GM15510 (cell line): Measurements from ENCODE around the gene ANKRD28.
A peak's percentile ranks its signal among the peaks of the same experiment; 100 is the strongest.

ENCODE experiments used
- POLR2A ChIP-seq: IDR thresholded peaks from 3 replicates; pipeline ENCODE4 v1.6.1; 2011; ENCODE audit warnings: borderline replicate concordance; ENCODE audit not compliant: insufficient read length; ENCODE audit errors: extremely low read depth

The ANKRD28 gene

DNA sequence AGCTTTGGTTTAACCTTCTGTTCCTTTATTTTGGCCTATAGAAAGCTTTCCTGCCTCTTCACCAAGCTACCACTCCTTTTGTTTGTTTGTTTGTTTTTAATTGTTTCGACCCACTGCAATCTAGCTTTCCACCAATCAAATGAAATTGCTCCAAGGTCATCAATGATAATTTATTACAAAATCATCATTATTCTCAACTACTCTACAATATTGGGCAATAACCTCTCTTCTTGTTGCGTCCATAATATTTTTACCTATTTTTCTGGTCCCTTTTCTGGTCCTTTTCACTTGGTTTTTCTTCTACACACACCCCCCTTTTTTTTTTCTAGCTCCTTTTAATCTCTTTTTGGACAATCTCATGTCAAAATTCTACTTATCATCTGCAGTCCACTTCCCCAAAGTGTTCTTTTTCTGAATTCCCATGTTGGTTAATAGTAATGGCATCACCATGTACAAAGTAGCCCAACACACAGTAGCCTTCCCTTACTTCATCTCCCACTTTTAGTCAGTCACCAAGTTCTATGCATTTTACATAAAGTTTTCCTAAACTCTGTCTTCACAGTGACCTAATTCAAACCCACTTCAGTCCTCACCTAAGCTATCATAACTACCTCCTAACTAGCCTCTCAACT is 11.0 kb upstream of the ANKRD28 start:
- no peak for TF ChIP-seq POLR2A

DNA sequence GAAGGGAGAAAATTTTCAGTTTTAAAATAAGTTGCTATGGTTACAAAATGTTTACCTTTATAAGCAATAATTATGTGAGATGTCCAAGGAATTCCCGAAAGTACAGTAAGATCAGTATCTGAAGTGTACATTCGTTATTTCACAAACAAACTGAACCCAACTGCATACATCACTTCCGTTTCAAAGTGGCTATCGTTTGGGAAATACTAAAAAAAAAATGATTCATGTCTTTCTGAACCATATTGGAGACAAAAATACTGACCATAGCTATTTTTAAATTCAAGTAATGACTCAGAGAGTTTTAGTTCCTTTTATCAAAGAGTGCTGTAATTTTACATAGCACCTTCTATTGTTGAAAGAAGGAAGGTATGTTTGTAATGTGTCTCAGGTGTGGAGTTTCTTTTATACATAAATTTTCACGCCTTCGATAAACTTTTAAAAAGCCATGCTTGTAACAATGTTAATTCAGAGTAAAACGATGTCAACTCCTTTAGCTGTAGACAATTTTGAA is 8.0 kb upstream of the ANKRD28 start:
- TF ChIP-seq POLR2A = no peak

DNA sequence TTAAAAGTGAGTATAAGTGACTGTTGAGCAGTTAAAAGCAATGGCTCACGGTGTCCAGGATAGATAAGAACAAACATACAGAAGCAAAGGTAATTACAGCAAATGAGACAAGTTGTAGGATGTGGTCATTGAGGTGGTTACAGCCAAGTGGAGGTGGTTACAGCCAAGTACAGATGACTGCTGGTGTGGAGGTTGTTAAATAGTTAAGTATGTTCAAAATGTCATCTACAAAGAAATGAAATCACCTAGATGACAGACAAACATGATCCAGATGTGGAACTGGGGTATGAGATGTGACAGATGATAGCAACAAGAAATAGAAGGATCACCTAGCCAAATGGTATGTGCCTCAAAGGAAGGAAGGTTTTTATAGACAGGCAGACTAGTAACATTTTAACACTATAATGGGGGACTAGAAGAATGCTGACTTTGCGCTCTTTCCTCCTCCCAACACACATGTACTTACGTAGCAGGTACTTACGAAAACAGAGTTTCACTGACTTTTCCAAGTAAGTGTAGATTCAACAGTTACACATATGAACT is 6.8 kb upstream of the ANKRD28 start:
- no peak for TF ChIP-seq POLR2A

DNA sequence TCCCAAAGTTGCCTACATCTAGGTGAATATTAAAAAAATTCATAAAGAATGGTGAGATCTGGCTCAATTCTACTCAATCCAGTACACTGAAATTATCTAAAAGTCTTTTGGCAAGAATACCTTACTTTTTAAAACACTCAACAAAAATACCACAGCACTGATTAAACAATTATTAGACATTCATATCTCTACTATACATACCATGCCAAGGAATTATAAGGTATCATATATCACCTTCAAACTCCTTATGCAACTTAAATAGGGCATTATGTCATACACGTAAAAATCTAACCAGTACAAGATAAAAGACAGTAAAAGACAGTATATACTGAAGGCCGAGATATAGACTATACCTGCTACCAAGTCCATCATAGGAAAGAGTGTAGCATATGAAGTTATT is 6.1 kb upstream of the ANKRD28 start:
- no peak for TF ChIP-seq POLR2A

DNA sequence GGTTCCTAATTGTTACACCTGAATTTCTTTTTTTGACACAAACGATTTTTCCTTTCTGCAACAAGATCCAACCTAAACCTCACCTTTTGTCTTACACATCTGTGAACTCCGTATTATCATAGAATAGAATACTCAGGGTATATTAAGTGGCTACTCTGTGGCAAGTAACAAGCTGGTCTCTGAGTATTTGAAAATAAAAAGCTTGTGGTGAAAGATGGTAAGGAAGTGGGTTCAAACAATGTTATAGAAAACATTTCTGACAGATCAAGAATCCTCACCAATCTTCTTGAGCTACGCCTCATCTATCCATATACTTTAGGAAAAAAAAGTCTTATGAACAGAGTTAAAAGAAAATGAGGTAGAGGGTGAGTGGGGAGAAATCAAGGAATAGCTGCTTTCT is 3.5 kb upstream of the ANKRD28 start:
- TF ChIP-seq POLR2A = no peak

DNA sequence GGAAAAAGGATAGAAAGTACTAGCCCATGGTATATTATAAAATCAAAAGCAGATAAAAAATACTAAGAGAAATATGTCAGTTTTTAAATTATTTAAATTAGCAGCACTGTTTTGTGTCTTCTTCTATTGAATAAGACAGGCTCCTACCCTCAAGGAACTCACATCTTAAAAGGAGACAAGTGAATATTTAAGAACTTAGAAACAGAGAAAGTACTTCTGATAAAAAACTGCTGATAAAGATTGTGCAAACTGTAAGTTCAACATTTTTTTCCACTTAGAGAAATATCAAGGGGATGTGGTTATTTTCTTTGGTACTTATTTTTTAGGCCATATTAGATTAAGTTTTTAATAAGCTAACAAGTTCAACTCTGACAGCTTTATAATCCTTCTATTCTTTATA is 3.0 kb upstream of the ANKRD28 start:
- no peak for TF ChIP-seq POLR2A

DNA sequence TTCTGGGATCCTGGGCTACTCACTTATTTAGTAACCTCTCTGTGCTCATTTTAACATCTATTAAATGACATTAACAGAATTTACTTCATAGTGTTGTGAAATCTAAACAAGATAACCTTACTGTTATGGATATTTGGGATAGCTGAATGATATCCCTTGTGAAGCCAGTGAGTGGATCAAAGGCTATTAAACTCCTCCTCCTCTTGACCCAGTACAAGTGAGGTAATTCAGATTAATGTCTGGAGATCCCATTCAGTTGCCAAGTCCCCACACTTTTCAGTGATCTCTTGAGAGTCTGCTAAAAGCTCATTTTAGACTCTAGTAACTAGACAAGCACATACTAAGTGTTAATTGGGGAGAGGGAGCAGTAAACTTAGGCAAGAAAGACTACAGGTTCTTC is 2.5 kb upstream of the ANKRD28 start:
- no peak for TF ChIP-seq POLR2A

DNA sequence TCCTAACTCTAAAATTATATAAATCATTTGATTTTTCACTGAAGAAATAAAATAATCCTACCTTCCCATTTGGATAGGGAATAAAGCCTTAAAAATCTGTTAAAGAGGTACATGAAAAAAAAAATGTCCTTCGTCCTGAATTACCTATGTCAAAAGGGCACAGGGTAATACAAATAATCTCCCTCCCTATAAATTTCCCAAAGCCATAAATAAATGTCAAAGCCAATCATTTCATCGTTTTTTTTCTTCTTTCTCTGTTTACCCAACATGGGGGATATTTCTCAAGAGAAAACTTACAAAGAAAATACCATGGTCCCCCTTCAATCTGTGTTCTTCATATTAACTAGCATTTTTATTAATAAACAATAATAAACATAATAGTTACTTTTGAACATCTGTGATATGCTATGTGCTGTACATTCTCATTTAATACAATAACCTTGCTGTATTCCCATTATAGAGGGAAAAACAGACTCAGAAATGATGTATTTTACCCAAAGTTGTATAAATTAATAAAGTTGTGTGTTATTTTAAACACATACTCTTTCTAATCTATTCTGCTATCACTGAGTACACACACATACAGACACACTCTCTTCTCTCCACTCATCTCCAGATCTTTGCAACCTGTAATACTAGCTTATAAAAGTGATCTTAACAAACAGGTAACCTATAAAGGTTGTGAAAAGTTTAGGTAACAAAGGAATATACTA is 910 bp upstream of the ANKRD28 start:
- TF ChIP-seq POLR2A = no peak

DNA sequence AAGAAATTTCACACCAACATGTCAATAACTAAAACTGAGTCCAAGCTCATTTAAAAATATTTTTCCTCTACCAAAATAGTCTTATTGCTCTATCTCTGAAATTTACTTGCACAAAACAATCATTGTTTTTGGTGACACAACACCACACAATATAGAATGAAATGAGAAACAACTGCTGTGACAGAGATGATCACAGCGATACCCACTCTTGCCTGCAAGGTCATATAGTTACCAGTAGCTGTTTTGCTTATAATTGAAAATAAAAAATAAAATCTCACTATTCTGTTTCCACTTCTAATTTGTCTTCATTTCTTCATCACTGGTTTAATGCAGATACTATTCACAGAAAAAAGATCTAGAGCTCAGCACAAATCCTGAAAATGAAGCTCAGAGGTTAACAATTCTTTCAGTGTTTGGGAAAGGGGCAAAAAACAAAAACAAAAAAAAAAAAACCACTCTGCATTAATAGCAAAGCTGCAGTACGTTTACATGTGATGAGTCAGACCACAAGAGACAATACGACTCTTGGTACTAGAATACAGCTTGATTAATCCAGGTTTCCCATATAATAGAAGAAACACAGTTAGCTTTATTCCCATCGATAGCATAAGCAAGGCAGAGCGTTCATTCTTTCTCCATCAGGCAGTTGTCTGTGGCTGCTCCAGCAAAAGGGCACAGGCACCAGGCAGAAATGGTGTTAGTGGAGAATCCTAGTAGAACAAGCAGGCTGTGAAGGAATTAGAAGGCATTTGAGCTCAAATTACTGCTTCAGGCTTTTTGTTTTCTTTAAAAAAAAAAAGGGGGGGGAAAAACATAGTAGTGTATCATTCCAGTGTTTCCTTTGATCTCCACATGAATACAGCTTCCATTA is 773 bp downstream of the ANKRD28 start:
- TF ChIP-seq POLR2A = no peak

DNA sequence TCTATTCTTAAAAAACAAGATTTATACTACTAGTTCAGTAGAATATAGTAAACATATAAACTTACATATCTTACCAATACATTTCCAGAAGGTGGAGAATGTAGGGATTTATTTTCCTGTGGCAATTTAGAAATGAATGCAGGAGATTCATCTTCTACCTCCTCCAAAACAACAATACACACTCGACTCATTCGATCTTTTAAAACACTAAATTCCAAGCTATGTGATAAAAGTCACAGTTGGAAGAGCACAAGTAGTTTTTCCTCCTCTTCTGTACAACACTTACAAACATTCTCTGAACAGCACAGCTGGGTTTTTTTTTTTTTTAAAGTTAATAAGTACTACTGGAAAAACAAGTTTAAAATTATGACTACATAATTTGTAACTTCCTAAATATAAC is 1.4 kb downstream of the ANKRD28 start:
- TF ChIP-seq POLR2A = no peak

DNA sequence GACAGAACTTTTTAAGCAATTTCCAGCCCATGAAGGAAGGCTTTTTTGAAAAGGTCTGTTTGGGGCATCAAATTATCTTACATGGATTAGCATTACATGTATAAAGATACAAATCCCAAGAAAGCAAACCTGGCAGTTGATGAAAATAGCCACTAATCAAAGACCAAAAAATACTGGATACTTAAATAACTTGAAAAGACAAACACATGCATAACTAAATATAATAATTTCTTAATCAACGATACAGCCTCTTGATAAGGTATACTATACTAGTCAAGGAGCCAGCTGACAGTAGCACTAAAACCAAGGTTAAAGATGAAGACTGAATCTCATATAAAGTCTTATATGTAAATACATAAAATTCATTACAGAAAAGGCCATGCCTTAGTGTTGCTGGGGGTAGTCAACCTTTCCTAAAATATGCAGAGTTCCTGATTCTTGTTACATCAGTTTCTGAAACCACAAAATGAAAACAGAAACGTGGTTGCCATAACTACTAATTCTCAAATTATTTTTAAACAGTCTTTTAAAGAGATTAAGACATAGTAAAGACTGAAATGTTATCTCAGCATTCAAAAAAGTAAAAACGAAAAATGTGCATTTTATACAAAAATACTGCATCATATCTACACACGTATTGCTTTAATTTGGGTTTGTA is 2.0 kb downstream of the ANKRD28 start:
- peak; percentile 4 for TF ChIP-seq POLR2A

DNA sequence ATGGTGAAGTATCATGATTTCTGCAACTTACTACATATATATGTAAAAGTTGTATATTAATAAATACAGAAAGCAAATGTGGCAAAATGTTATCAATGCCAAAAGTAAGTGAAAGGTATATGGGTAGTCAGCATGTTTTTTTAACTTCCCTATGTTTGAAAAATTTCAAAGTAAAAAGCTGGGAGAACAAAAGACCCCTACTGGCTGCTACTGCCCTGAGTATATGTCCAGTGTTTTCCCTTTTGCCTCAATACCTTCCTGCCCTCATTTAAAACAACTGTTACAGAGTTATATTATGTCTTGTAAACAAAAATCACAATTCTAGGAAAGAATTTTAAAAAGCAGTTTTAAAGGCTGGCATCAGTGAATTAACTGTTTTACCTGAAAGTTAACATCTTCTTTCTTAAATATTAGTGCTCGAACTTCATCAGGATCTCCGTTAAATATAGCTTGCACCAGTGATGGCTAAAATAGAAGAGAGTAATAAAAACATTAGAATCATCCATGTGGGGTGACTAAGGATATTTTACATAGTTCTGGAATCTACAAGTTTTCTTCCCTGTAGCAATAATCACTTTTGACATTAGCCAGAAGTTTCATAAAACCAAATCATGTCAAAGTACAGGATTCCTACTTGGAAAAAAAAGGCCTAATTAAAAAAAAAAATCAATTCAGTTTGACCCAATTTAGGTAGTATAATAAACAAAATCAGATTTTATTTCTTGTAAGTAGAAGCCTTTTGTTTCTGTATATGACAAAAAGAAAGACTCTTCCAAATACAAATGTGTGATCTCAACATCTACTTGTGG is 2.7 kb downstream of the ANKRD28 start:
- TF ChIP-seq POLR2A = no peak

DNA sequence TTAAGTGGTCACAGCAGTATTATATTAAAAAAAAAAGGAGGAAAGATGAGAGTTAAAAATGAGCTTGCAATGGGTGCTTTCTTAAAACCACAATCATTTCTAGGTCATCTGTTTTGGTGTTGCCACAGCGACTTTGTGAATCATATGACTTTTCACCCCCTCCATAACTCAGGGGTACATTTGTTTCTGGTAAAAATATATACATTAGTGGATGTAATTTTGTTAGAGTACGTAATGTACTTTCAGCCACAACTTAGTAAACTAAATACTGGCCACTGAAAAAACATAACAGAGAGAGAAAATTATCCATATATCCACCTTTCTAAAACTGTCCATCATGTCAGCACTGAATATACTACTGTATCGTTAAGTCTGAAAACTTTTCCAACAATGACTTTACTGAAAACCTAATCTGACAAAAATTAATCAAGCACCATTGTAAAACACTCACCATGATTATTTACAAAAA is 3.4 kb downstream of the ANKRD28 start:
- TF ChIP-seq POLR2A = no peak

DNA sequence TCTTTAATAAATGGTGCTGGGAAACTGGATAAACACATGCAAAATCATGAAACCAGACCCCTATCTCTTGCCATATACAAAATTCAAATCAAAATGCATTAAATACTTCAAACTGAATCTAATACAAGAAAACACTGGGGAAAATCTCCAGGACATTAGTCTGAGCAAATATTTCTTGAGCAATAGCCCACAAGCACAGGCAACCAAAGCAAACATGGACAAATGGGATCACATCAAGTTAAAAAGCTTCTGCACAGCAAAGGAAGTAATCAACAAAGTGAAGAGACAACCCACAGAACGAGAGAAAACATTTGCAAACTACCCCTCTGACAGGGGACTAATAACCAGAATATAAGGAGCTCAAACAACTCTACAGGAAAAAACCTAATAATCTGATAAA is 6.3 kb downstream of the ANKRD28 start:
- no peak for TF ChIP-seq POLR2A

DNA sequence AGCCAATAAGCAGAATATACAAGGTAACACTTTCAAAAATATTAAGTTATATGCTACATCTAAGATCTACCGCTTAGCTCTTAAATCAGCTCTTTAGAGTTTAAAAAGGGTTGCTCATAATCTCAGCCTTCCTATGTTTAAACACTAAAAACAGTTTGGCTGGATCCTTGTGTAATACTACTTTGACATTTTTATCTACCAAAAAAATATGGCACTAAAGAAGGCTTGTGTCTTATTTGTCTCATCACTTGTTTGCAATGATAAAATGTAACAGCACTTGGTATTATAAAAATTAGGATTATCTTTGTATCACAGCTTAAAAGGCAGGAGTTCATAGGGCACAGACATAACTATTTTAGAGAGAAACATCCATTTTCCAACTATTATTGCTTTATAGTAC is 9.8 kb downstream of the ANKRD28 start:
- TF ChIP-seq POLR2A = no peak

DNA sequence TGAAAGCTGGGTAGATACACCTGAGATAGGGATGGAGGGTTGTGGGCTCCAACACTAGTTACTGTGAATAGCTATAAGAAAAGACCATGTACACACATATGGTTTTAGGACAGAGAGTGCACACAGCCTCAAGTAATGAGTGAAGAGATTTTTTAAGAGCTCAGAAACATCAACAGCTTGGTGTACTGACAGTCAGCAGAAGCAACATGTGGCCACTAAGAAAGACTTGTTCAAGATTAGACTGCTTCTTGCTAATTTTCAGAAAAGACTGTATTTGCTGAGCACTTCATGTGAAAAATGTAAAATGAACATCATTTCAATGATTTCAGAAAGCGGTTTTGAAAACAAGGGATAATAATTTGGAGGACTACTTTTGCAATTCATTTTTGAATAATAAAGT is 10.3 kb downstream of the ANKRD28 start:
- TF ChIP-seq POLR2A = no peak
